Neutrophil (primary cell): ENCODE measurements around the gene ZKSCAN4.
A peak's percentile ranks its signal among the peaks of the same experiment; 100 is the strongest.

ENCODE experiments used
- H3K27ac ChIP-seq: fragments of 200-600 bp; sonication (generic); 2 replicates; pipeline ENCODE4 v1.5.1; 2016; ENCODE audit warnings: mild to moderate bottlenecking, moderate library complexity
- H3K27me3 ChIP-seq: fragments of 200-600 bp; sonication (generic); 2 replicates; pipeline ENCODE4 v1.6.0; 2016; ENCODE audit warnings: mild to moderate bottlenecking
- H3K36me3 ChIP-seq: fragments of 200-600 bp; sonication (generic); 2 replicates; pipeline ENCODE4 v1.5.1; 2017
- H3K4me1 ChIP-seq, 2 experiments: fragments of 200-600 bp in 1 of 2; sonication (generic) in 1 of 2; 1 replicate in 1 of 2; 2 replicates in 1 of 2; pipeline versions ENCODE4 v1.5.1 to v1.6.1; 2013 to 2016; ENCODE audit warnings: low read depth in 1 of 2, low read length in 1 of 2, mild to moderate bottlenecking in 1 of 2, moderate library complexity in 1 of 2; ENCODE audit not compliant: control insufficient read depth in 1 of 2, insufficient read depth in 1 of 2
- H3K4me3 ChIP-seq, 2 experiments: fragments of 200-600 bp in 1 of 2; sonication (generic) in 1 of 2; 1 replicate in 1 of 2; 2 replicates in 1 of 2; pipeline ENCODE4 v1.5.1; 2013 to 2016; ENCODE audit warnings: low read depth in 1 of 2, low read length in 1 of 2, mild to moderate bottlenecking in 1 of 2, moderate library complexity in 1 of 2
- H3K9me3 ChIP-seq: fragments of 200-600 bp; sonication (generic); 2 replicates; pipeline ENCODE4 v1.5.1; 2016
- TF ChIP-seq, protein P1 (sequence below): fragments of 200-600 bp; sonication (generic); IDR thresholded peaks from 2 replicates; pipeline ENCODE4 v1.5.1; 2016; ENCODE audit warnings: antibody characterized with exemption

ZKSCAN4 gene

DNA sequence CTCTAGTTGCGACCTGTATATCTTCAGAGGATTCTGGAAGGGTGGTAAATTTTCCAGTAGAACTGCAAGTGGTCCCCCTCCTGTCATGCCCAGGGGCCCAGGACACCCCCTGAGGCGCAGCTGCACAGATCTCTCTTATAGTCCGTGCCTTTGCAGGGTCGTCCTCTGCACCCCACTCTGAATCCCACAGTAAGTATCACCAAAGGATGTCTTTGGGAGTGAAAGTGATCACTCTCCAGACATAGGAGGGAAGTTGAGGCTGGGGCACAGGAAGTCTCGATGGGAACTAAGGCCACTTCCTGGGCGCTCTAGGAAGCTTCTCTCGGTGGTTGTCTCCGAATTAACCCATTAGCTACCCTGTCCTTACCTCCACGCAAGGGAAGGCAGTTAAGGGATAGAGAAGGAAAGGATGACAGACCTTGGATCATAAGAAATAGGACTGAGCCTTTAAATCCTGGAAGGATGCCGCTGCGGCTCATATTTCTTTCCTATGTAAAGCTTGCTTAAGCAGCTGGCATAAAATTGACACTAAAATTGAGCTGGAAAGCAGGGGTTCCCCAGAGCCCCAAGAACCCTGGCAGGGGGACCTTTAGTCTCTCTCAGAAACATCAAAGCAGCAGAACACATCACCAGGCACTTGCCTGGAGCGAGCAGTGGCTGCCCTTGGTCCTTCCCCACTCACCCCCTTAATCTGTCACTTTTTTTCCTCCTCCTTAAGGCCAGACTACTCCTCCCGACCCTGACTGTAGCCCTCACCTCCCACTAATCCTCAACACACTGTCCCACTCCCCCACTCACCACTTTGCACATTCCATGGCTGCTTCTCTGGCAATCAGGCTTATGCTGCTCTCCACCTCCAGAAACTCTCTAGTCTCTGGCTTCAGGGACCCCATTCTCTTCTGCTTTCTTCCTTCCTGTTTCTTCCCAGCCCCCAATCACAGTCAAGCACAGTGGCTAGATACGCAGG is at the start of gene ZKSCAN4:
Gene ZKSCAN4 (minus strand): TSS at position 261 of the 967 bp plus-strand sequence. CDS start 289 bp downstream, outside the sequence.
- Histone ChIP-seq H3K9me3 (no peaks in the 10 kb centered on the region), H3K27me3 (no peaks in the 10 kb centered on the region), H3K36me3 (peaks cover 11% of the 10 kb centered on the region), H3K4me1 (peaks cover 25 to 30% of the 10 kb centered on the region in 2 experiments), H3K27ac (peak within 1 kb of the TSS; percentile 83), H3K4me3 (peak within 1 kb of the TSS; percentile 78 to 96)
- TF ChIP-seq, protein P1, sequence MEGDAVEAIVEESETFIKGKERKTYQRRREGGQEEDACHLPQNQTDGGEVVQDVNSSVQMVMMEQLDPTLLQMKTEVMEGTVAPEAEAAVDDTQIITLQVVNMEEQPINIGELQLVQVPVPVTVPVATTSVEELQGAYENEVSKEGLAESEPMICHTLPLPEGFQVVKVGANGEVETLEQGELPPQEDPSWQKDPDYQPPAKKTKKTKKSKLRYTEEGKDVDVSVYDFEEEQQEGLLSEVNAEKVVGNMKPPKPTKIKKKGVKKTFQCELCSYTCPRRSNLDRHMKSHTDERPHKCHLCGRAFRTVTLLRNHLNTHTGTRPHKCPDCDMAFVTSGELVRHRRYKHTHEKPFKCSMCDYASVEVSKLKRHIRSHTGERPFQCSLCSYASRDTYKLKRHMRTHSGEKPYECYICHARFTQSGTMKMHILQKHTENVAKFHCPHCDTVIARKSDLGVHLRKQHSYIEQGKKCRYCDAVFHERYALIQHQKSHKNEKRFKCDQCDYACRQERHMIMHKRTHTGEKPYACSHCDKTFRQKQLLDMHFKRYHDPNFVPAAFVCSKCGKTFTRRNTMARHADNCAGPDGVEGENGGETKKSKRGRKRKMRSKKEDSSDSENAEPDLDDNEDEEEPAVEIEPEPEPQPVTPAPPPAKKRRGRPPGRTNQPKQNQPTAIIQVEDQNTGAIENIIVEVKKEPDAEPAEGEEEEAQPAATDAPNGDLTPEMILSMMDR = no peak

DNA sequence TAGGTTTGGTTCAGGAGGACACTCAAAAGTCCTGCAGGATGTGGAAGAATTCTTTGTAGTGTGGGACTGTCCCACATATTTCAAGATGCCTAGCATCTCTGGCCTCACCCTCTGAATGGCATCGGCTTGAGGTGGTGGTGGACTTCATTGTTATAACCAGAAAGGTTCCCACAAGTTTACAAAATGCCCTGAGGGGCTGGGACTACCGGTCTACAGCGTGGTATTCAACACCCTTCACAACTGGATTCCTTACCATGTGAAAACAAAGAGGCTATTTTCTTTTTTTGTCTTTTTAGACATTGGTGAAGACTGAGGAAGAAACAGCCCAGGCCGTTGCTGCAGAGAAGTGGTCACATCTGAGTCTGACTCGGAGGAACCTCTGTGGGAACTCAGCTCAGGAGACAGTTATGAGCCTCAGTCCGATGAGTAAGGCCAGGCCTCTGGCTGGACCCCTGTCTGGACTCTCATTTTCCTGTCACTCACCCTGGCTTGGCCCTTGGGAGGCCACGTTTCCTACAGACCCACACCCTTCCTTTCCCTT is 44.5 kb upstream of the ZKSCAN4 start:
- Histone ChIP-seq H3K4me1 (no peaks in the 10 kb centered on the region), H3K9me3 (no peaks in the 10 kb centered on the region), H3K27ac (no peak overlapping the region), H3K27me3 (no peaks in the 10 kb centered on the region), H3K4me3 (no peak overlapping the region), H3K36me3 (no peaks in the 10 kb centered on the region)
- TF ChIP-seq, protein P1 = no peak

DNA sequence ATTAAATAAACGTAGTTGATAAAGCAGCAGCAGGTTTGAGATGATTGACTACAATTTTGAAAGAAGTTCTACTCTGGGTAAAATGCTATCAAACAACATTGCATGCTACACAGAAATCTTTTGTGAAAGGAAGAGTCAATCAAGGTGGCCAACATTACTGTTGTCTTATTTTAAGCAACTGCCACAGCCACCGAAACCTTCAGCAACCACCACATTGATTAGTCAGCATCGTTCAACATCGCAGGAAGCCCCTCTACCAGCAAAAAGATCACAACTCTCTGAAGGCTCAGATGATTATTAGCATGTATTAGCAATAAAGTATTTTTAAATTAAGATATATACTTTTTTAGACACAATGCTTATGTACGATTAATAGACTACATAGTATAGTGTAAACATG is 43.3 kb upstream of the ZKSCAN4 start:
- Histone ChIP-seq H3K4me1 (no peaks in the 10 kb centered on the region), H3K4me3 (no peak overlapping the region), H3K27me3 (no peaks in the 10 kb centered on the region), H3K27ac (no peak overlapping the region), H3K36me3 (no peaks in the 10 kb centered on the region), H3K9me3 (no peaks in the 10 kb centered on the region)
- TF ChIP-seq, protein P1 = no peak

DNA sequence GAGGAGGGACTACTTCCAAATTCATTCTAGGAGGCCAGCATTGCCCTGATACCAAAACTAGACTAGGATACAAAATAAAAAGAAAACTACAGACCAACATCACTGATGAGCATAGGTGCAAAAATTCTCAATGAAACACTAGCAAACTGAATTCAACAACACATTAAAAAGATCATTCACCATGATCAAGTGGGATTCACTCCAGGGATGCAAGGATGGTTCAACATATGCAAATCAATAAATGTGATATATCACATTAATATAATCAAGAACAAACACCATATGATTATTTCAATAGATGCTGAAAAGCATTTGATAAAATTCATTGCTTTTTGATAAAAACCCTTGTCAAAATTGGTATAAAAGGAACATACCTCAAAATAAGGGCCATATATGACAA is 39.5 kb upstream of the ZKSCAN4 start:
- TF ChIP-seq, protein P1 = no peak
- H3K27ac ChIP-seq = no peak overlapping the region
- no peaks in the 10 kb centered on the region for H3K36me3 ChIP-seq
- no peak overlapping the region for H3K4me3 ChIP-seq
- H3K4me1 ChIP-seq = no peaks in the 10 kb centered on the region
- H3K9me3 ChIP-seq = no peaks in the 10 kb centered on the region
- no peaks in the 10 kb centered on the region for H3K27me3 ChIP-seq

DNA sequence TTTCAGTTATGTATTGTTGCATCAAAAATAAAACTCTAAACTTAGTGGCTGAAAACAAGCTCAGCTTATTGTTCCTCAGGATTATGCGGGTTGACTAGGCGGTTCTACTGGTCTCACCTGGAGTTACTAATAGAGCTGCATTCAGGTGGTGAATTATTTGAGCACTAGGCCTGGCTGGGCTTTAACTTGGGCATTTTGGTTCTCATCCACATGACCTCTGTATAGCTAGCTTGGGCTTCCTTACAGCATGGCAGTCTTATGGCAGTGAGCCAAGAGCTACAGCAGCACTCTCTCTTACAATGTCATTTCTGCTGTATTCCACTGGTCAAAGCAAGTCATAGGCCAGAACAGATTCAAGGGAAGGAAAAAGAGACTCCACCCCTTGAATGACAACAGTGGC is 30.9 kb upstream of the ZKSCAN4 start:
- TF ChIP-seq, protein P1 = no peak
- Histone ChIP-seq H3K4me3 (no peak overlapping the region), H3K4me1 (peaks cover 8 to 15% of the 10 kb centered on the region in 2 experiments), H3K27me3 (peaks cover 39% of the 10 kb centered on the region), H3K9me3 (no peaks in the 10 kb centered on the region), H3K36me3 (no peaks in the 10 kb centered on the region), H3K27ac (no peak overlapping the region)
